ENCODE measurements around the gene TMEM119.
A peak's percentile ranks its signal among the peaks of the same experiment; 100 is the strongest.
"Not testable (repeated sequence)": the region's sequence is repeated elsewhere in the genome, so short reads cannot be mapped to it uniquely, and the experiment has no call there.

The TMEM119 gene

DNA sequence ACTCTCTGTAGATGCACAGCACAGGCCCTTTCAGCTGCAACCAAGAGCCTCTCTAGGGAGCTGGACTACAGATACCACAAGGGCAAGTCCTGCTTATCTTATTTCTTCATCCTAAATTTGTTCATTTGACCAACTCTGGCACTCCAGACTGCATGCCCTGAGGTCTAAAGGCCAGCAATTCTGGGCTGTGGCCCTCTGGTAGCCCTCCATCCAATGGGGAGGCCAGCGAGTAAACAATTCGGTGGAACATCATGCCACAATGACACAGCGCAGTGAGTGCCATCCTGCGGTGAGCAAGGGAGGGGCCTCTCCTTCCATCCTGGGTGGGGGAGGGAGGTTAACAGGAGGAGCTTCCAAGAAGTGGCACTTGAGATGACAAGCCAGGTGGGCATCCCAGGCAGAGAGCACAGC is 36.5 kb upstream of the TMEM119 start:
- no peak for DNase-seq

DNA sequence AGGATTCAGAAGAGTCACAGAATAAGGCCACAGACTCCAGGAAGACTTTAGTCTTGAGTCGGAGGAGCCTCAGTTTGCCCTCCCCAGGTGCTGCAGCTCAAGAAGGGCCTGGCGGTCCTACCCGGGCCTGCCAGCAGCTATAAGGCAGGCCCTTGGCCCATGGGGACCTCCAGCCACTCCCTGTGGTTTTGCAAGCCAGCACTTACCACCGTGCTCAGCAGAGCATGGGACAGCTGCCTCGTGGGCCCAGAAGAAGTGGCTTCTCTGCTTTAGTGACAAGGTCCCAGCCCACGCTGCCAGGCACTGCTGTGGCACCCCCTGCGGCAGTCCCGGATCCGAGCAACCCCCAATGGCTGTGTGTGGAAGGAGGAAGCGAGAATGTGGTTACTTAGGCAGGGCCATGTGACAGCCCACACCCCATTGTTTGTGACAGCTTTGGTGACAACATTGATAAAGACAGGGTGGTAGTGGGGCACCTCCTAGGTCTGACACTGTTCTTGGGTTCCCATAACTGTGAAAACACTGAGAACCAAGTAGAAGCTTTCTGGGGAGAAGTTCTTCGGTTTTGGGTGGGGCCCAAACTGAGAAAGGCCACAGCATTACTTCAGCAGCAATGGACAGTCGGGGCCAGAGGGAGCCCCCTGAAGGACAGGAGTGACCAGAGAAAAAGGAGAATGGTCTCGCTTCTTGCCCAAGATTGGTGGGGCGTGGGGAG is 35.8 kb upstream of the TMEM119 start, which contains the start of gene SELPLG:
Gene SELPLG, minus strand, starts transcription at position 361 of the 715 bp plus-strand sequence. CDS start 9,587 bp downstream, outside the sequence.
- no peak for DNase-seq

DNA sequence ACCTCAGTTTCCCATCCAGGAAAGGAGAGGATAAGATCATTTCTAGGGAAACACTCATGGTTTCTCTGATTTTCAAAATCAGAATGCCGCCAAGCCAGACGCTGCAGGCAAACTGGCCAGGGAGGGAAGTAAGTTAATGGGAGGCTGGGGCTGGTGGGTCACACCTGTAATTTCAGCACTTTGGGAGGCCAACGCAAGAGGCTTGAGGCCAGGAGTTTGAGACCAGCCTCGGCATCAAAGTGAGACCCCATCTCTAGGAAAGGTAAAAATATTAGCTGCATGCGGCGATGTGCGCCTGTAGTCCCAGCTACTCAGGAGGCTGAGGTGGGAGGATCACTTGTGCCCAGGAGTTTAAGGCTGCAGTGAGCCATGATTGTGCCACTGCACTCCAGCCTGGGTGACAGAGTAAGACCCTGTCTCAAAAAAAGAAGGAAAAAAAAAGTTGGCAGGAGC is 35.2 kb upstream of the TMEM119 start:
- DNase-seq: no peak

- not testable (repeated sequence) for DNase-seq
These were observed 33.4 kb upstream of the TMEM119 start for GRCh38 chr12:108631261-108631660.

GRCh38 chr12:108630481-108631207 is 32.8 kb upstream of the TMEM119 start:
- DNase-seq: peak; percentile 75

GRCh38 chr12:108629824-108630476 is 32.1 kb upstream of the TMEM119 start:
- DNase-seq: peak; percentile 91

- DNase-seq: no peak
These were observed 31.3 kb upstream of the TMEM119 start for GRCh38 chr12:108629151-108629550.

DNA sequence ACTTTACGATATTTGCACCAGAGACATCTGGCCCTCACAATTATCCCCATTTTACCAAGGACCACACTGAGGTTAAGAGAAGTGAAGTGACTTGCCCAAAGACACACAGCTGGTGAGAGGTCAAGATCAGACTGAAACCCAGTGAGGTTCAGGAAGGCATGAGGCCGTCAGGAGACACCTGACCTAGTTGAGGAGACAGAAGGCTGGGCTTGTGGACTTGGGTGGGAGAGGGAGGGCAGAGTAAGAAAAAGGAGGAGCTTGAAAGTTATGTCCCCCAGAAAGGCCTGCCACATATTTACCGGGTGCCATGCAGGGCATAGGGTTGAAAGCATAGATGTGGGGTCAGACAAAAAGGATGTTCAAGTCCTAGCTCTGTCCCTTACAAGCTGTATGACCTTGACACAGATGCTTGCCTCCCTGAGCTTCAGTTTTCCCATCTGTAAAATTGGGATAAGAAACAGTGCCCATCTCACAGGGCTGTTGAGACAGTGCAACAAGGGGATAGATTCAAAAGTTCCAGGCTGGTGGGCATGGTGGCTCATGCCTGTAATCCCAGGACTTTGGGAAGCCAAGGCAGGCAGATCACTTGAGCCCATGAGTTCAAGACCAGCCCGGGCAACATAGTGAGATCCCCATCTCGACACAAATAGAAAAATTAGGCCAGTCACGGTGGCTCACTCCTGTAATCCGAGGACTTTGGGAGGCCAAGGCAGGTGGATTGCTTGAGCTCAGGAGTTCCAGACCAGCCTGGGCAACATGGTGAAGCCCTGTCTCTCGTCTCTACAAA is 29.4 kb upstream of the TMEM119 start:
- DNase-seq: no peak

GRCh38 chr12:108625228-108625627 is 27.3 kb upstream of the TMEM119 start:
- DNase-seq: no peak

DNA sequence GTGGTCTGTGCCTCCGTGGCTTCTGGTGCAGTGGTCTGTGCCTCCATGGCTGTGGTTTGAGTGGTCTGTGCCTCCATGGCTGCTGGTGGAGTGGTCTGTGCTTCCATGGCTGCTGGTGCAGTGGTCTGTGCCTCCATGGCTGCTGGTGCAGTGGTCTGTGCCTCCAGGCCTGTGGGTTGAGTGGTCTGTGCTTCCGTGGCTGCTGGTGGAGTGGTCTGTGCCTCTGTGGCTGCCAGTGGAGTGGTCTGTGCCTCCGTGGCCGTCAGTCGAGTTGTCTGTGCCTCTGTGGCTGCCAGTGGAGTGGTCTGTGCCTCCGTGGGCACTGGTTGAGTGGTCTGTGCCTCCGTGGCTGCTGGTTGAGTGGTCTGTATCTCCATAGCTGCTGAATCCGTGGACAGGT is 25.7 kb upstream of the TMEM119 start:
- DNase-seq: no peak

DNA sequence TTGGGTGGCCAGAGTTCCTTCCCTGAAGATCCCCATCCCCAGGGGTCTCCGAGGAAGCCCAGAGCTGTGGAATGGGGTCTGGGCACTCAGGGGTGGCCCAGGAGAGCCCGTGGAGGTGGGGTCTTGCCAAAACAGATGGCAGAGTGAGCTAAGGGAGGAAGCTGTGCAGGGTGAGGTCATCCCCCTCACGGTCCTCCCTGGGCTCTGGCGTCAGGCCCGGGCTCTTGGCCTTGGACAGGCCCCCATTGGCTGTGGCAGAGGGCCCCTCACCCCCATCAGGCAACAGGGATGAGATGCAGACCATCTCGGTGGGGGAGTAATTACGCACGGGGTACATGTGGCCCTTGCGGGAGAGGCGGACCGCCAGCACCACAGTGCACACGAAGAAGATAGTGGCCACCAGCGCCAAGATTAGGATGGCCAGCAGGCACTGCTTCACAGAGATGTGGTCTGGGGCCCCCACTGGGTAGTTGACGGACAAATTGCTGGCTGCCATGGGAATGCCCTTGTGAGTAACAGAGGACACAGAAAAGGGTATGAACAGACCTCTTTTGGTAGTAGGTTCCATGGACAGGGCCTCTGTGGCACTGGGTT is 25.1 kb upstream of the TMEM119 start:
- DNase-seq: no peak

DNA sequence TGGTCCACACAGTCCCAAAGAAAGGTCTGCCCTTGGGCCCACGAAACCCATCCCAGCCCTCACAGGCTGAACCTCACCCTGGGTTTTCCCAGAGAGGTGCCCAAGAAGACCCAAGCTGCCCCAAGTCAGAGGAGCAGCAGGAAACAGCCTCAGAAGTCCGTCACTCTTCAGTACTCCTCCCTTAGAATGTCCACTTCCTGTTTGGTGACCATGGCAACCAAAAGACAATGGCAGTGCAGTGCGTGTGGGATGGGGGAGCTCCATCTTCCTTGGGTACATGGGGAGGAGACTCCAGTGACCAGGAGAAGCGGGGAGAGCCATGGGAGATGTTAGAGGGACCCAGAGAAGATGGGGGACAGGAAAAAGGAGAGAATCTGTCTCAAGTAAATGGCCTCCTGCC is 24.5 kb upstream of the TMEM119 start:
- DNase-seq: peak; percentile 68

- DNase-seq: no peak
These were observed 23.3 kb upstream of the TMEM119 start for GRCh38 chr12:108621161-108621560.

DNA sequence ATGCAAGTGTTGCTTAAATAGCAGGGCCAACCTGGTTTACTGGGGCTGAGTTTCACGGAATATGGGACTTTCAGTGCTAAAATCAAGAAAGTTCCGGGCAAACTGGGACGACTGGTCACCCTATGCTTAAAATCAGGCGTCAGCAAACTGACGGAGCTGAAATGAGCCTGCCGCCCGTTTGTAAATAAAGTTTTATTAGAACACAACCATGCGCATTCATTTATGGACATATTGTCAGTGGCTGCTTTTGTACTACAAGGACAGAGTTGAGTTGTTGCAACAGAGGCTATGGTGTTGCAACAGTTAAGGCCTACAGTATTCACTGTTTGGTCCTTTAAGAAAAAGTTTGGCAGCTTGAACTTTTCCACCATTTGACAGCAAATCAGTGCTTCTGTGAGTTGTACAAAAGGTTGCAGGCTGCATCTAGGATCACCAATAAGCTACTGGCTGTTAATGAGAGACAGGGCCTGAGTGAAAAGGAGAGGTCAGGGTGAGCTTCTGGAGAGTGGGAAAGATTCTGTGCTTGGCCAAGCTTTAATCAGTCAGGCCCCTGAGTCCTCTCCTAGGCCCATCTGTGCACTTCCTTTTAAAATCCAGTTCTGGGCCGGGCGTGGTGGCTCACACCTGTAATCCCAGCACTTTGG is 22.5 kb upstream of the TMEM119 start:
- peak; percentile 44 for DNase-seq

DNA sequence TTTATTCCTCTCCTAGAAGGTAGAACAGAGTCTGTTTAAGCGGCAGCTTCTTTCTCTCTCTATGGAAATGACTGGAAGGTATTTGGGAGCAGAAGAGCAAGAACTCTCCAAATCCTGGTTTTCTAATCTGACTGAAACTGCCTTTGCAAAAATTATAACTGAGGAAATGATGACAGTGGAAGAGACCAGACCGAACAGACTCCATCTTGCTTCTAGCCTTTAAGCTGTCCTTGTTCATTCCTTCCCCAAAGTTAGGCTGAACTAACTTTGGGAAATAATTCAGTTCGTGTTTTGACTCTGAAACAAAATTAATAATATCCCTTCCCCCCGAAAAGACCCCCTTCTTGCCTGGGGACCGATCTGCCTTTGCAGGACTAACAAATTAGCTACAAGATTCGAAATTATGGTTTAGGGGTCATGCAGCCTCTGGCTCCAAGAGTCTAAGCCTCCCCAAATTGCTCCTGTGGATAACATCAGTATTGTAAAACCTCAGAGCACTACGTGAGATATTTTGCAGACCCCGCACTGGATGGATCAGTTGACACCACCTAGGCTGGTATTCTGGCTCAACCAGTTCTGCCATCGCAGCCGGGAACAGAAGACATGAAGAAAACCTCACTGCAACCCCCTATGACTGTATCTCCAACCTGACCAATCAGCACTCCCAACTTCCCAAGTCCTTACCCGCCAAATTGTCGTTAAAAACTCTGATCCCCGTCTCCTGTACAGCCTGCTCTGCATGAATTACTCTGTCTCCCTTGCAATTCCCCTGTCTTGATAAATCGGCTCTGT is 21.7 kb upstream of the TMEM119 start:
- no peak for DNase-seq

DNA sequence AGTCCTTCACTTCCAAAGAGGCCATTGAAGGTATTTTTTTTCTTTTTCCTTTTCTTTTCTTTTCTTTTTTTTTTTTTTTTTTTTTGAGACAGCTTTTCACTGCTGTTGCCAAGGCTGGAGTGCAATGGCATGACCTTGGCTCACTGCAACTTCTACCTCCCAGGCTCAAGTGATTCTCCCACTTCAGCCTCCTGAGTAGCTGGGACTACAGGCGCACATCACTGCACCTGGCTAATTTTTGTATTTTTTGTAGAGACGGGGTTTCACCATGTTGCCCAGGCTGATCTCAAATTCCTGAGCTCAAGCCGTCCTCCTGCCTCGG is 21.0 kb upstream of the TMEM119 start:
- DNase-seq: not testable (repeated sequence)

GRCh38 chr12:108618079-108618952 is 20.4 kb upstream of the TMEM119 start:
- DNase-seq: peak; percentile 83

DNA sequence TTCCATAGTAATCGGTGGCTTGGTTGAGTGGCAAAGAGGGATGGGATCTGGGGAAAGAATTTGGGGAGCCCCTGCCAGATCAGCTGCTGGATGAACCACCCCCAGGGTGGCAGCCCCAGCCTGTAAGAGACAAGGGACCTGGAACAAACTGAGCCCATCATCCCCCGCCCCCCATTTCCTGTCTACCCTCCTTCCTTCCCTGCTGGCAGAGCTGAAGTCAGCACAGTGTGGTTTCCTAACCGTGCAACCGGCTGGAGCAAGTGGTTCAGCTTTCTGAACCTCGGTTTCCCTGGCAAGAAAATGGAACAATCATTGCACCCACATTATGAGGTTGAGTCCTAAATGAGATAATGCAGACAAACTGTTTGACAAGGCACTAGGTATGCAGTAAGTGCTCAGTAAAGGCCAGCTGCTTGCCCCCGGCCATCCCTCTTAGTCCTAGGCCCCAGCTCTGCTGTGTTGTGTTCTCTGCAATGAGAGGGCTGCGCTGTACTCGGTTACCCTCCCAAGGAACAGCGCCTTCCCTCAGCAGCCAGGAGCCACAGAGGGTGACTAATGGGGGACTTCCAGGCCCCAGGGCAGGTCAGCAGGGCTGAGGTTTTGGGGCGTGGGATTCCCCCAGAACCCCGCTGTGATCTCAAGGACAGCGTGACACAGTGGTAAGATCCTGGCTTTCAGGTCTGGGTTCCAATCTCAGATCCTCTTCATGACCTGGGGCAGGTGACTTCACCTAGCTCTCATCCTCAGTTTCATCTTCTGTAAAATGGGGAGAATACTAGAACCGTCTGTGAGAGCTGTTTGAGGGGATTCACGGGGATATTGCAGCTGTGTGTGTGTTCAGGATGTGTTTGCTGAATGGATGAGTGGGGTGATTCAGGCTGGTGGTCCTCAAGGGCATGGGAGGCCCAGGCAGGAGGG is 19.3 kb upstream of the TMEM119 start:
- no peak for DNase-seq

- DNase-seq: no peak
These were observed 18.5 kb upstream of the TMEM119 start for GRCh38 chr12:108616359-108616758.

Measured in fibroblast of skin of right biceps (primary cell).